Measurements from ENCODE around the gene GPR52.

Gene GPR52

GRCh38 chr1:174497478-174497877 is 49.7 kb downstream of the GPR52 start:
- Mint-ChIP-seq H3K4me1 (peaks cover 5% of the 10 kb centered on the region), H3K36me3 (ENCODE audit: low read depth) (no peaks in the 10 kb centered on the region), H3K9me3 (no peaks in the 10 kb centered on the region), H3K27ac (peak overlapping the region in 1 of 3 experiments; percentile 11), H3K4me3 (no peak overlapping the region), H3K27me3 (ENCODE audit: low read depth) (no peaks in the 10 kb centered on the region)
- no peak for TF ChIP-seq CTCF (IDR thresholded peaks at IDR 0.05; ENCODE audit: unreplicated experiment in 3 of 3)
